ENCODE measurements around the gene NBPF1.

DNA sequence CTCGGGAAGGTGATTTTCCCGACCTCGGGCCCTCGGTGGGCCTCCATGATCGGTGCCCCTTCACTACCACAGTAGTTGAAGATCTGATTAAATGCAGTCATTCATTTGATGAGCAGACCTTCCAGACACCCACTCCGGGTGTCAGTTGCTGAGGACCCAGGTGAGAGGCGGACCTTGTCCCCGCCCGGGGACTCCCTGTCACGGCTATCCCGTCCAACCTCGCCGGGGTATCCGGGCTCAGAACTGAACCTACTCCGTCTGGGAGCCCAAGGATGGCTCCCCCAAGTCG is 30.8 kb upstream of the NBPF1 start:
- TF ChIP-seq, protein P1, sequence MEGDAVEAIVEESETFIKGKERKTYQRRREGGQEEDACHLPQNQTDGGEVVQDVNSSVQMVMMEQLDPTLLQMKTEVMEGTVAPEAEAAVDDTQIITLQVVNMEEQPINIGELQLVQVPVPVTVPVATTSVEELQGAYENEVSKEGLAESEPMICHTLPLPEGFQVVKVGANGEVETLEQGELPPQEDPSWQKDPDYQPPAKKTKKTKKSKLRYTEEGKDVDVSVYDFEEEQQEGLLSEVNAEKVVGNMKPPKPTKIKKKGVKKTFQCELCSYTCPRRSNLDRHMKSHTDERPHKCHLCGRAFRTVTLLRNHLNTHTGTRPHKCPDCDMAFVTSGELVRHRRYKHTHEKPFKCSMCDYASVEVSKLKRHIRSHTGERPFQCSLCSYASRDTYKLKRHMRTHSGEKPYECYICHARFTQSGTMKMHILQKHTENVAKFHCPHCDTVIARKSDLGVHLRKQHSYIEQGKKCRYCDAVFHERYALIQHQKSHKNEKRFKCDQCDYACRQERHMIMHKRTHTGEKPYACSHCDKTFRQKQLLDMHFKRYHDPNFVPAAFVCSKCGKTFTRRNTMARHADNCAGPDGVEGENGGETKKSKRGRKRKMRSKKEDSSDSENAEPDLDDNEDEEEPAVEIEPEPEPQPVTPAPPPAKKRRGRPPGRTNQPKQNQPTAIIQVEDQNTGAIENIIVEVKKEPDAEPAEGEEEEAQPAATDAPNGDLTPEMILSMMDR (IDR thresholded peaks at IDR 0.05) = no peak
- TF ChIP-seq POLR2AphosphoS5 (IDR thresholded peaks at IDR 0.05) (no peak), POLR2A (IDR thresholded peaks at IDR 0.05) (no peak)
